Upper lobe of right lung (tissue), 1 donor: ENCODE measurements around the gene RNASET2. TPM values are rescaled to one million over a fixed set of nuclear protein-coding genes. Genes with fewer than 3 reads are reported as not detected.

Experiments used
- ATAC-seq: fragments of 200-7000 bp; cut with Tn5 transposase; one replicate; pipeline ENCODE4 v1.9.1; 2020; ENCODE audit warnings: mild to moderate bottlenecking, moderate library complexity
- DNase-seq: peaks from one replicate; pipeline ENCODE4 v3.0.0-alpha.2; 2020
- H3K27ac ChIP-seq: fragments of 200-600 bp; one replicate; pipeline ENCODE4 v1.8.0; 2022
- H3K27me3 ChIP-seq: fragments of 200-600 bp; one replicate; pipeline ENCODE4 v1.8.0; 2022; ENCODE audit warnings: mild to moderate bottlenecking
- H3K36me3 ChIP-seq: fragments of 200-600 bp; one replicate; pipeline ENCODE4 v1.8.0; 2022
- H3K4me1 ChIP-seq: fragments of 200-600 bp; one replicate; pipeline ENCODE4 v1.8.0; 2022
- H3K4me3 ChIP-seq: fragments of 200-600 bp; one replicate; pipeline ENCODE4 v1.8.0; 2022; ENCODE audit warnings: mild to moderate bottlenecking
- H3K9me3 ChIP-seq: fragments of 200-600 bp; one replicate; pipeline ENCODE4 v1.8.0; 2022
- intact Hi-C: fragments of 100-400 bp; cut with DNase I; formaldehyde crosslinking; loops from one replicate; pipeline ENCODE4 v1.11.0; 2022
- total RNA-seq: library from RNA; stranded (reverse); fragmentation: NEBNext Ultra II Directional; extraction: Animal tissue kit (Norgen Biotek cat#: 25700); gene quantifications from one replicate; pipeline ENCODE4 v1.2.1, GENCODE V29; 2021
- TF ChIP-seq, protein P1 (sequence below): fragments of 200-600 bp; IDR thresholded peaks from one replicate; pipeline ENCODE4 v1.8.0; 2022; ENCODE audit warnings: antibody characterized with exemption
- donor health status: DM: no; HTN: yes; CAD: no; lungs with severe emphysema.

Gene RNASET2
- total RNA-seq, 1 donor from 2014 or later, result 73.1 TPM

DNA sequence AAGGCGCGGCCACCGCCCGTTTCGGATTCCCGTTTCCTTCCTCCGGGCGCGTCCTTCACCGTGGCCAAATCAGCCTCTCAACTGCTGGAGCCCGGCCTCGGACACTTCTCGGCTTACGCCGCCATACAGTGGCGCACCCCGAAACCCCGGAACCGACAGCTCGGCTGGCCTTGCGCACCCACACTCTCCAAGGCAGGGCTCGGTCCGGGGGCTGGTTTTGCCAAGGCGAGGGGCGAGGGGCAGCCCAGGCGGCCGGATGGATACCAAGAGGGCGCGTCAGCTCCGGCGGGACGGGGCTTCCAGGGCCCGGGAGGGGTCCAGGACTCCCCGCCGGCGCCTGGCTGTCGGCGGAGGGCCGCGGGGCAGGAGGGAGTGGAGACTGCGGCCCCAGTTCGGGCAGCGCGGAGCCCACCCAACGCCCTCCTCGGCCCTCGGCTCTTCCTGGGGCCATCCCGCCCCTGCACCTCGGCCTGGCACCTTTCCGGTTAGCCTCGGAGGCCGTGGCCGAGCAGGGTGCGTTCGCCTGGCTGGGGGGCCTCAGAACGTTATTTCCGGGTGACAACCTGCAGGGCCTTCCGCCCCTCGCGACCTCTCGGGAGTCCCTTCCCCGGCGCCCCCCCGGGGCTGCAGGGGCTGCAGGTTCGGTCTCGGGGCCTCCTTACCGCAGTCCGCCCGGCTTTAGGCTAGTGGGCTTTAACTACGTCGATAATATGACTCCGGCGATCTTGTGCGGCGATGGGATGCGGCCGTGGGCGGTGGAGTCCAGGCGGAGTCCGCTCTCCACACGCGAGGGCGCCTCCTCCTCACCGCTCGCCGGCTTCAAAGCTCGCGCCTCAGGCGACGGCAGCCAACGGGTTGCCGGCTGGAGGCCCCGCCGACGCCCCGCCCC, 42.1 kb upstream of the RNASET2 start:
- no peaks in the 10 kb centered on the region for H3K9me3 ChIP-seq
- peak; percentile 0 for ATAC-seq
- peak; percentile 75 for DNase-seq
- H3K36me3 ChIP-seq, result no peaks in the 10 kb centered on the region
- peak overlapping the region; percentile 74 for H3K4me3 ChIP-seq
- TF ChIP-seq, protein P1, sequence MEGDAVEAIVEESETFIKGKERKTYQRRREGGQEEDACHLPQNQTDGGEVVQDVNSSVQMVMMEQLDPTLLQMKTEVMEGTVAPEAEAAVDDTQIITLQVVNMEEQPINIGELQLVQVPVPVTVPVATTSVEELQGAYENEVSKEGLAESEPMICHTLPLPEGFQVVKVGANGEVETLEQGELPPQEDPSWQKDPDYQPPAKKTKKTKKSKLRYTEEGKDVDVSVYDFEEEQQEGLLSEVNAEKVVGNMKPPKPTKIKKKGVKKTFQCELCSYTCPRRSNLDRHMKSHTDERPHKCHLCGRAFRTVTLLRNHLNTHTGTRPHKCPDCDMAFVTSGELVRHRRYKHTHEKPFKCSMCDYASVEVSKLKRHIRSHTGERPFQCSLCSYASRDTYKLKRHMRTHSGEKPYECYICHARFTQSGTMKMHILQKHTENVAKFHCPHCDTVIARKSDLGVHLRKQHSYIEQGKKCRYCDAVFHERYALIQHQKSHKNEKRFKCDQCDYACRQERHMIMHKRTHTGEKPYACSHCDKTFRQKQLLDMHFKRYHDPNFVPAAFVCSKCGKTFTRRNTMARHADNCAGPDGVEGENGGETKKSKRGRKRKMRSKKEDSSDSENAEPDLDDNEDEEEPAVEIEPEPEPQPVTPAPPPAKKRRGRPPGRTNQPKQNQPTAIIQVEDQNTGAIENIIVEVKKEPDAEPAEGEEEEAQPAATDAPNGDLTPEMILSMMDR, result no peak
- peak overlapping the region; percentile 56 for H3K27ac ChIP-seq
- H3K4me1 ChIP-seq, result peaks cover 17% of the 10 kb centered on the region
- H3K27me3 ChIP-seq, result no peaks in the 10 kb centered on the region
- intact Hi-C loops, result no loop called here

DNA sequence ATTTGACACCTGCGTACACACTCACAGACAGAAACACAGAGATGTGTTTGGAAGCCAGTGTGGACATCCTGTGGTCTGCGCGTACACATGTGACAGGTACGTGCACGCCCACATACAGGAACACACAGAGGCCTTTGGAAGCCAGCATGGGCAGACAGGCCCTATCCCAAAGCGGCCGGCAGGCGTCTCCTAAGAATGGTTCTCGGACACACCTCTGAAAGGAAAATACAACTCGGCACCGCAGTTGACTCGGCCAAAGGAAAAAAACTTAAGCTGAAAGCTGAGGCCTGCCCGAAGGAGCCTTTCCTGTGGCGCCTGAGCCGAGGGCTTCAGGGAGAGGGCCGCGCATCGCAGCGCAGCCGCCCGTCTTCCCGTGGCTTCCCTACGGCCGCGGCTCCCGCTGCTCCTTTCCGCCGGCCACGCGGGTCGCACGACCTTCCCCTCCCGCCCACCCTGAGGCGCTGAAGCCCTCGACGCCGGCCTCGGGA, 41.5 kb upstream of the RNASET2 start:
- H3K9me3 ChIP-seq, result no peaks in the 10 kb centered on the region
- TF ChIP-seq, protein P1, result peak; percentile 46
- intact Hi-C loops, result no loop called here
- ATAC-seq, result peak; percentile 55
- no peaks in the 10 kb centered on the region for H3K36me3 ChIP-seq
- peak; percentile 82 for DNase-seq
- peaks cover 17% of the 10 kb centered on the region for H3K4me1 ChIP-seq
- H3K4me3 ChIP-seq, result peak overlapping the region; percentile 74
- H3K27me3 ChIP-seq, result no peaks in the 10 kb centered on the region
- H3K27ac ChIP-seq, result peak overlapping the region; percentile 56

- Histone ChIP-seq H3K4me3 (peak overlapping the region; percentile 74), H3K36me3 (no peaks in the 10 kb centered on the region), H3K4me1 (peaks cover 17% of the 10 kb centered on the region), H3K27me3 (no peaks in the 10 kb centered on the region), H3K9me3 (no peaks in the 10 kb centered on the region), H3K27ac (no peak overlapping the region)
- DNase-seq (no peak), ATAC-seq (no peak)
- TF ChIP-seq, protein P1, result no peak
- intact Hi-C loops, result no loop called here
These were observed 41.0 kb upstream of the RNASET2 start for GRCh38 chr6:166997348-166997747.

- Histone ChIP-seq H3K4me1 (peaks cover 17% of the 10 kb centered on the region), H3K9me3 (no peaks in the 10 kb centered on the region), H3K27me3 (no peaks in the 10 kb centered on the region), H3K27ac (no peak overlapping the region), H3K36me3 (no peaks in the 10 kb centered on the region), H3K4me3 (no peak overlapping the region)
- TF ChIP-seq, protein P1, result no peak
- DNase-seq (no peak), ATAC-seq (peak; percentile 3)
- intact Hi-C loops, result no loop called here
These were observed 40.1 kb upstream of the RNASET2 start for GRCh38 chr6:166996406-166996805.

- Histone ChIP-seq H3K36me3 (no peaks in the 10 kb centered on the region), H3K9me3 (no peaks in the 10 kb centered on the region), H3K4me1 (no peaks in the 10 kb centered on the region), H3K27me3 (no peaks in the 10 kb centered on the region), H3K4me3 (no peak overlapping the region), H3K27ac (no peak overlapping the region)
- ATAC-seq (peak; percentile 84), DNase-seq (no peak)
- TF ChIP-seq, protein P1, result peak; percentile 50
- intact Hi-C loops, result no loop called here
These were observed 33.2 kb upstream of the RNASET2 start for GRCh38 chr6:166989427-166990032.
